GM19035 (cell line): ENCODE results near the gene RIC1.
"Not testable (repeated sequence)": the region's sequence is repeated elsewhere in the genome, so short reads cannot be mapped to it uniquely, and the experiment has no call there.

Source experiments
- ATAC-seq: cut with Tn5 transposase; IDR thresholded peaks from one replicate; pipeline ENCODE4 v1.9.1; 2021; ENCODE audit not compliant: unreplicated experiment

The RIC1 gene

DNA sequence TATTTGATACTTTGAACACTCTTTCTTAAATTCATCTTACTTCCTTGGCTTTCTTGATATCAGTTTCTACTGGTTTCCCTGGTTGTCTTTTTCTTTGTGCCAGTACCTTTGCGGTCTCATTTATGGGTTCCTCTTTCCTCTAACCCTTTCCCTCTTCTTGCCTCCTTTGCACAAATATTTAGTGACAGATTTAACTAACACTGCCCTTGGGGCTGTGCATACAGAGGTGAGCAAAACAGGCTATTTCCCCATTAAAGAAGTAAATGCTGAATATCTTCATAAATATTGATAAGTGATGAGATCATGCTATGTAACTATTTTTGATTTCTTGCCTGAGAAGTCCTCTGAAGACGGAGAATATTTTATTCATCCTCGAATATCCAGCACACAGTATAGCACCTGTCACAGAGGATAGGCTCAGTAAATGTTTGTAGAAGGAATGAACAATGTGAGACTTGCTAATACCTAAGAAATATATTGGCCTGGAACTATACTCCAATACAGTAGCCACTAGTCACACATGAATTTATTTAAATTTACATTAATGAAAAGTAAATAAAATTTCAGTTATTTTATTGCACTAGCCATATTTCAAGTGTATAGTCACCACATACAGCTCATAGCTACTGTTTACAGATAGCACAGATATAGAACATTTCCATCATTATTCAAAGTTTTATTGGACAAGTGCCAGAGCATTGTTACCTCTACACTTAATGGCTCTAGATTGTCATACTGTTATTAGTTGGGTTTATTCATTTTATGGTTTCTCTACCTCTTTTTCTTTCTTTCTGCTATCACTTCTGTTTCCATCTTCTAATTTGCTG, 90.4 kb downstream of the RIC1 start:
- ATAC-seq = no peak

DNA sequence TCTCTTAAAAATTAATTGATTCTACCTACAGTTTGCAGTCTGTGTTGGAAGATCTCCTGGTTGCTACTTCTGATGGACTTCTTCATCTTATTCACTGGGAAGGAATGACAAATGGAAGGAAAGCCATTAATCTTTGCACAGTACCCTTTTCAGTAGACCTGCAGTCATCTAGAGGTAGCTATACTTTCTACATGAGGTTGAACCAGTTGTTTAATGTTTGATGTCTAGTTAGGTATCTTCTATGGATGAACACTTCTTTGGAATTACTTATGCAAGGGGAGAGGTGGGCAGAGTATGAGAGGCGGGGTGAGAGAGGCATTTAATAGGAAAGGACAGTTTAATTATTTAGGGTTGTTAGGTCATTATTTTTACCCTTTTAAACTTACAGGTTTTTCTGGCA, 91.2 kb downstream of the RIC1 start:
- ATAC-seq = no peak

DNA sequence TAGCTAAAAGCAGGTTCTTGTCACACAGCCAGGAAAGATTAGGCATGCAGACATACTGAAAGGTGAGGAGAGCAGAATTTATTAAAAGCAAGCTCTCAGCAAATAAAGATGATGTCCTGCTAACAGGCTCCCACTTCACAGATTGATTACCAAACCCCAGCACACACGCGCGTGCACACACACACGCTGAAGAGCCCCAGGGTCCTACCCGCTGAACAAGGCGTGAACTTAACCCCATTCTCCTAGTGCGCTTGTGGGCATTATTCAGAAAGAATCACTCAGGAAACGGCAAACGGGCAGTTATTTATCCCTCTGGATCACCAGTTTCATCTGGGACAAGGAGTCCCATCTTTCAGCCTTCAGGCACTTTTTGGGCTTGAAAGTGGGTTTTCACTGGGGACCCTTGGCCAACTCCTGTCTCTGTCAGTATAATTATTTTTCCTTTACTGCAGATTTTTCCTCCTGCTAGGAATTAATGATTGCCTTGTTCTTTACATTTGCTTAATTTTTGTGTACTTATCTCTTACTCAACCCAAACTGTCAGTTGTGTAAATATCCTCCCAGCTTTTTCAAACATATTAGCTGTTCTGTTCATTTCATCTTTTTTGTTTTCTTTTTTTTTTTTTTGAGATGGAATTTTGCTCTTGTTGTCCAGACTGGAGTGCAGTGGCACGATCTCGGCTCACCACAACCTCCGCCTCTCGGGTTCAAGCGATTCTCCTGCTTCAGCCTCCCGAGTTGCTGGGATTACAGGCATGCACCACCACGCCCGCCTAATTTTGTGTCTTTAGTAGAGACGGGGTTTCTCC, 92.6 kb downstream of the RIC1 start:
- no peak for ATAC-seq

DNA sequence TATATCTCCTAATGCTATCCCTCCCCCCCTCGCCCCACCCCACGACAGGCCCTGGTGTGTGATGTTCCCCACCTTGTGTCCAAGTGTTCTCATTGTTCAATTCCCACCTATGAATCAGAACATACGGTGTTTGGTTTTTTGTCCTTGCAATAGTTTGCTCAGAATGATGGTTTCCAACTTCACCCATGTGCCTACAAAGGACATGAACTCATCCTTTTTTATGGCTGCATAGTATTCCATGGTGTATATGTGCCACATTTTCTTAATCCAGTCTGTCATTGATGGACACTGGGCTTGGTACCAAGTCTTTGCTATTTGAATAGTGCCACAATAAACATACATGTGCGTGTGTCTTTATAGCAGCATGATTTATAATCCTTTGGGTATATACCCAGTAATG, 93.8 kb downstream of the RIC1 start:
- ATAC-seq = not testable (repeated sequence)

DNA sequence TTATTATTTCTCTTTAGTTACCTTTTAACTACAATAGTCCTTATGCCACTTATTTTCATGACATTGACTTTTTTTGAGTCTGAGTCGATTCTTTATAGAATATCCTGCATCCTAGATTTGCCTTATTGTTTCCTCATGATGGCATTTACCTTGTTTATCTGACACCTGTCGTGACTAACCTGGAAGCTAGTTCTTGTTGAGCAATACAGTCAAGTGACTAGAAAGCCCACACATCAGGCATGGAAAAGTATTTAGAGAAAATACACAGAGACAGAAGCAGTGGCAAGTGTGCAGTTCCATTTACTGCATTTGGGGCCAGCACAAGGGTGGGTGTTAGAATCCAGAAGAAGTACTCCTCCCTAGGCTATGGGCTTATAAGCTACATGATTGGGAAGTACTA, 106.2 kb downstream of the RIC1 start:
- no peak for ATAC-seq

DNA sequence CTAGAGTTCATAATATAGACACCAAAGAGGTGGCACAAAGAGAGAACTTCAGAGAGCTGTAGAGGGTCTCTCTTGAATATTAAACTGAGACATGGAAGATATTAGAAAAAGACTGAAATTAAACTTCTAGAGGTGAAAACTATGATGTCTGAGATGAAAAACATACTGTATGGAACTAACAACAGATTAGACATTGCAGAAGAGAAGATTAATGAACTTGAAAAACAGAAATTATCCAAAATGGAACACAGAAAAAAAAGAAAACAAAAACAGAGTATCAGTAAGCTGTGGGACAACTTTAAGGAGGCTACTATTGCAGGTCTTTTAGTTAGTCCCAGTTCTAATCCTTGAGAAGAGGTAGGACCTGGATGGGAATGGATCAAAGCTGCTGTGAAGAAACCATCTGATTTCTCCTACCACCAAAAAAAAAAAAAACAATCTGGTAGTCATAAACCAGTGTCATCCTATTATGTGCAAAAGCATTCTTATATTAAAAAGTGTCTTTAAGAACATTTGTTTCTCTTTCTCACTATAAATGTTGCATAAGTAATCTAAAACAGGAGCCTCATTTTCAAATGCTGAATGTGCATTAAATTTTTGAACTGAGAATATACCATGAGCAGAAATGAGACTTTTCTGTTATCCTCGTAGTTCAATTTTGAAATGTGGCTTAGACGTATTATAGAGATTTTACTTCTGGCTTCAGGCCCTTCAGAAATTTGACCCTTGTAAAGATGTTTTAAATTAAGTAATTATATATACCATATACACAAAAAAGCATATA, 107.8 kb downstream of the RIC1 start:
- ATAC-seq = no peak

DNA sequence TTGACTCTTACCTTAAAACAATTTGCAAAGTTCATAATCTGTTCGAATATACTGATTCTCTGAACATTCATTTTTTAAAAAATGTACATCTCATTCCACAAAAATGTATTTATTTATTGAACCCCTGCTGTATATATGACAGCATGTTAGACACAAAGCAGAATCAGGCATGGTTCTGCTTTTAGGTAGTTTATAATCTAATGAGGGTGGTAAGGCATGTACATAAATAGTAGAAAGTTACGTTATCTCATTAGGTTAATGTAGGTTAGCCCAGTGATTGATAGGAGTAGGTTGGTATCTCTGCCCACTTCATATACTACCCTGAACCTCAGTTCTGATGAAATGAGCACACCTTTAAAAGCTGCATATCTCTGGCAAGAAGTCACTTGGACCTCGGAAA, 114.2 kb downstream of the RIC1 start:
- no peak for ATAC-seq

DNA sequence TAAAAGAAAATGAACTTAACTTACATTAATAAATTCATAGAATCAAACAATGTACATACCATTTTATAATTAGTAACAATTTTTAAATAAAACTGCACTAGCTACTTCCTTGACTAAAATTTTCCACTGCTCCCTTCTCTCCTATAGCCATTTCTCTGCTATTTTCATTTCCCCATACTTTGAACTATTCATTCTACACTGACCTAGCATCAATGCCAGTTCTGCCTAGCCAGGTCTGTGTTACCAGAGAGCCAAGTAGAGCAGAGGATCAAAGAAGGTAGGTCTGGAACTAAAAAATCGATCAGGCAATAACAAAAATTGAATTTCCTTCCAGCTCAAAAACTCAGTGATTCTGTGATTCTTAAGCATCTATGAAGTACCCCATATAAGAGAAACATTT, 119.5 kb downstream of the RIC1 start:
- ATAC-seq = no peak

DNA sequence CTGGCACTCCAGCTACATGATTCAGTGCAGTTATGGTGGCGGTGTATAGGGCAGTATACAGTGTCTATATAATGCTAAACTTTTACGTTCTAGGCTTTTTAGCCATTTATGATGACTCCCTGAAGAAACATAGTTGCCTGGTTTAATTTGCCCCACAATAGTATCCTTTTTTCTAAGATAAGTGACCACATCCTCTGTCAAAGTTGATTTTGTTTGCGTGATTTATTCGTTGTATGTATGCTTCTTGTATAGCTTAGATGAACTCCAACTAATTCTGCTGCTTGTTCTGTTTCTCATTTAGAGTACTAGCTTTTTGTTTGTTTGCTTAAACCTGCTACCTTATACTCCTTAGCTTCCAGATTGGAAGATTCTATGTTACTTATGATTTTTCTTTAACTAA, 120.4 kb downstream of the RIC1 start:
- ATAC-seq = no peak

DNA sequence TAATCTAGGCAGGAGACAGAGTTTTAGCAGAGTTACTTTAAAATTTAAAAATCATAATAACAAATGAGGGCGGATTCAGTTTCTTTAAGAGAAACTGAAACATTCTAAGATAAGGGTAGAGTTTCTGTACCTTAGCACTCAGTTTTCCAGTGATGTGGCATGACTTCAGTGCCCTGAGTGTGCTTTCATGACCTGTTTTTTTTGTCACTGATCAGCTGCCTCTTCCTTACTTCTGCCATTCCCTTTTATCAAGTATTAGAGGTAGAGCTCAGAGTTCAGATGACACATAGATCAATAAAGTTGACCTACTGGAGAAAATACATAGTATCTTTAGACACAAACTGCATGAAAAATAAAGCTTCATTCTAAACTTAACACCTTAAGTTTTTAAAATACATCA, 121.7 kb downstream of the RIC1 start:
- ATAC-seq = no peak

DNA sequence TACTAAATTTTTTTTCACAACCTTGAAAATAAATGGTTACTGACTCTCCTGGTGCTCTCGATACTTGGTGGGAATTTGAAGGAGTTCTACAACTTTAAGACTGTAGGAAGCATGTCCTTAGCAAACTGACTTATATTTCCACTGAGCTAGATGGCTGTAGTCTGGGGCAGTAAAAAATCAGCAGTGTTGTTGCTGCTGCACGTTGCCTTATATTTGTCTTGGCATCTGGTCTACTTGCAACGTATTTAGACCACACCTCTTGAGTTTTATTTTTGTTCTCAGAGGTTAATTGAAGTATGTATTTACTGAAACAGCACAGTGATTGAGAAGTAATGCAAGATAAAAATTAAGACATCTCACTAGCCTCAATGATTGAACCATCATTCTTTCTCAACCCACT, 127.7 kb downstream of the RIC1 start:
- no peak for ATAC-seq

DNA sequence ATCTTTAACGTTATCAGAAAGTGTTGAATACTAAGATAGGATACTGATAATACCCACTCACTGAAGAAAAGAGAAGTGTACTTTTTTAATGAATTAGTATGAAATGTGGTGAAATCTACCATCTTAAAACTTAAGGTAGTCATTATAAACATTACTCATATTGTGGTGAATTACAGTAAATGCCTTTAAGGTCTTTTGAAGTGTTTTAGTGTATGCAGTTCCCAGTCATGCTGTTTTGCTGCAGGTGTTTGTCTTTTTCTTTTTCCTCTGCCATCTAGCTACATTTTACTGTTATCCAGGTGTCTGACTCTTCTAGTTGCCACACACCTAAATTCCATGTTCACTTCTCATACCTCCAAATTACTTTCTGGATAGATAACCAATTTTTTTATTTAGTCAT, 131.4 kb downstream of the RIC1 start:
- no peak for ATAC-seq

DNA sequence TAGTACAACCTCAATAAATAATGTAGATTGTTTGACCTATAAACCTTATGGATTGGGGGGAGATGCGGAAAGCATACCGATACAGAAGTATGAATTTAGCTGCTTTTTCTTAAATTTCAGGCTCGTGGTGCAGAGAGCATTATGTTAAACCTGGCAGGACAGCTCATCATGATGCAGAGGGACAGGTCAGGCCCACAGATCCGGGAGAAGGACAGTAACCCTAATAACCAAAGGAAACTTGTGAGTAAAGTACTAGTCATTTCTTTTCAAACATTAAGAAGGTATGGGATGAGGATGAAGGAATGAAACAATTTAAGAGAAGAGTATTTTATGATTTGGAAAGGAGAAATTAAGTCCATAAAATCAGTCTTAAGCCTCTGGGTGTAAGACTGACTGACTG, 133.5 kb downstream of the RIC1 start:
- ATAC-seq = no peak

DNA sequence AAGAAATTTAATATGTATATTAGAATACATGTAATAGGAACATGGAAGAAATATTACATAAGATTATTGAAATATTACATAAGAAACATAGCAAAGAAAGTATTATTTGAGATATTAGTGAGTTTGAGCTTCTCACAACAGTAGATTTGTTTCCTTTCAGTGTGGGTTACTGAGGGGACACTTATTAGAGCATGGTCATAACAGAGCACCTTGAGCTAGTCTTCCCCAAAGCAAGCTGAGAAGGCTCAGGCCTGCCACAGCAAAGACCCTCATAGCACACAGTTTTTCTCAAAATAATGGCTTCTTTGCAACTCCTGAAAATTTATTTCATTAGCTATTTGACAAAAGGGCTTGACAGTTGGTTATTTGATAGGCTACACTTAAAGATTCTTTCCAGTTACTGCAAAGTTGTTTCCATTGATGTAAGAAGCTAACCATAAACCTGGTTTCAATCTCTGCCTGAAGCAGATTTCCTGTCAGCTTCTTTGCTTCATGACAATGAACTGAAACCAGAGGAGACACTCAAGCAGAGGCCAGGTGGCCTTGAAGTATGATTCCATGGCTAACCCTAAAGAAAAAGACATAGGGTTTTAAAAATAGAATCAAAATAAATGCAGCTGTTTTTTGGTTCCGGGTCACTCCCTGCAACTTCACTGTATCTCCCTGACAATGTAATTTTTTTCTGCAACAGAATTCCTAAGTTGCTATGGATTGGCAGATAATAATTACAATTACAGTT, 135.4 kb downstream of the RIC1 start:
- peak; percentile 89 for ATAC-seq

DNA sequence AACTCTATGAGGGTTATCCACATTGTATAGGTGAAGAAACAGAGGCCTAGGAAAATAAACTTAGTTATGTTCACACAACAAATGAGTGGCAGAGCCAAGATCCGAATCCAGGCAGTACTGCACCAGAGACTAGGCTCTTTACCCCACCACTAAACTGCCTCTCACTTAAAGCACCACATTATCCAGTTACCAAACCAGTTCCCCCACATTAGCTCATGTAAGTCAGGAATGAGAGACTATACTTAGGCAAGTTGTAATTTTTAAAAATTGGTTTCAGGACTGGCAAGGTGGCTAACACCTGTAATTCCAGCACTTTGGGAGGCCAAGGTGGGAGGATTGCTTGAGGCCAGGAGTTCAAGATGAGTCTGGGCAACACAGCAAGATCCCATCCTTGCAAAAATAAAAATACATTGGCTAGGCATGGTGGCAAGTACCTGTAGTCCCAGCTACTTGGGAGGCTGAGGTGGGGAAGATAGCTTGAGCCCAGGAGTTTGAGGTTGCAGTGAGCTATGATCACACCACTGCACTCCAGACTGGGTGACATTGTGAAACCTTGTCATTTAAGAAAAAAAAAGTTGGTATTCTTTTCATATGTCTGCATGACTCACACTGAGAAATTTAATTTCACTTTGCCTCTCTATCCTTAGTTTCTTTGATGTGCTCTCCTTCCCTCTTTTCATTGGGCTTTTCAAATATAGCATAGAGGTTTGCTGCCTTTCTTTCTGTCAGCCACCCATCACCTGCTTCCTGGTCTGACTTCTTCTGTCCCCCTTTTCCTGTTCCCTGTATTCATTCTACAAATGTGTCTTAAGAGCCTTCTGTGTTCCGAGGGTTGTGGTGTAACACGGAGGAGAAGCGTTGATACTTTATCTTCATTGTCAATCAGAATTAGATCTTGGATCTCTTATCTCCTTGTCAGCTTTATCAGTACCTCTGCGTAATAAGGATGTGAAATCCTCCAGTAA, 139.3 kb downstream of the RIC1 start:
- ATAC-seq = no peak

DNA sequence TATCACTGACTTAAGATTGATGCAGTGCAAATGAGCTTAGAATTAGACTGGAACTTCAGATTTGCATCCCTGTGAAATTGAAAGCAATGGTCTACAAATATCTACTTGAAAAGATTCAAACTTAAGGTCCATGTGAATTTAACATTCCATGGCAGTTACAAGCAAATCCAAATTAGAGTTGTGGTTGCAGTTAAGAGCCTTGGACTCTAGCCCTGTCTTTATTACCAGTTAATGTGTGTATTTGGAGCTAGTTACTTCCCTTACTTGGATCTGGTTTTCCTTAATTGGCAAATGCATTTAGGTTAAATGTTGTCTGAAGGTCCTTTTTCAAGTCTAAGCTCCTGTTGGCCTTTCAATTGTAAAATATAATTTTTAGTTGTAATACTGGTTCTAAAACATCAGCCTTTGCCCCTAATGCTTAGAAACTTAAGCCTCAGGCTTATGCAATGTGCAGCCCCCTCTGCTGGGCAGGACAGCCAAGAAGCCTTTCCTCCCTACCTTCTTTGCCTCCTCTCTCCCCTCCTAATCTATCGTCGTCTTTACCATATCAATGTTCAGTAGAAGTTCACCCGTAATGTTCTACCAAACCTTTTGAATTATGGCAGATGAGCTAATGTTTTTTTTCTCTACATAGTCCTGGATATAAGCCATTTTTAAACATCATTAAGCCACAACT, 144.6 kb downstream of the RIC1 start:
- ATAC-seq = no peak

DNA sequence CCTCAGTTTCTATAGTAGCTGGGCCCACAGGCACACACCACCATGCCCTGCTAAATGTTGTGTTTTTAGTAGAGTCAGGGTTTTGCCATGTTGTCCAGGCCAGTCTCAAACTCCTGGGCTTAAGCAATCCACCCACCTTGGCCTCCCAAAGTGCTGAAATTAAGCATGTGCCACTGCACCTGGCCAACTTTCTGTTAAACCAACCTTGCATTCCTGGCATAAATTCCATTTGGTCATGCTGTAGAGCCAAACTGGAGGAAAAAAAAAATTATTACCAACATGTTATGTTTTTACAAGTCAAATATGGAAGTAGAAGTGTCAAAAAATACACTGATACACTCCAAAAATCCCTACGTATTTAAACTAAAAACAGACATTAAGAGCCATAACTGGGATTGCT, 149.9 kb downstream of the RIC1 start:
- no peak for ATAC-seq

DNA sequence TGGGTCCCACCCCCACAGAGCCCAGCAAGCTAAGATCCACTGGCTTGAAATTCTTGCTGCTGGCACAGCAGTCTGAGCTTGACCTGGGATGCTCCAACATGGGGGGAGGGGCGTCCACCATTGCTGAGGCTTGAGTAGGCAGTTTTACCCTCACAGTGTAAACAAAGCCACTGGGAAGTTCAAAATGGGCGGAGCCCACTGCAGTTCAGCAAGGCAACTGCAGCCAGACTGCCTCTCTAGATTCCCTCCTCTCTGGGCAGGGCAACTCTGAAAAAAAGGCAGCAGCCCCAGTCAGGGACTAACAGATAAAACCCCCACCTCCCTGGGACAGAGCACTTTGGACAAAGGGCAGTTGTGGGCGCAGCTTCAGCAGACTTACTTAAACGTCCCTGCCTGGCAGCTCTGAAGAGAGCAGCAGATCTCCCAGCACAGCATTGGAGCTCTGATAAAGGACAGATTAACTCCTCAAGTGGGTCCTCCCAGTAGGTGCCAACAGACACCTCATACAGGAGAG, 150.9 kb downstream of the RIC1 start:
- not testable (repeated sequence) for ATAC-seq

DNA sequence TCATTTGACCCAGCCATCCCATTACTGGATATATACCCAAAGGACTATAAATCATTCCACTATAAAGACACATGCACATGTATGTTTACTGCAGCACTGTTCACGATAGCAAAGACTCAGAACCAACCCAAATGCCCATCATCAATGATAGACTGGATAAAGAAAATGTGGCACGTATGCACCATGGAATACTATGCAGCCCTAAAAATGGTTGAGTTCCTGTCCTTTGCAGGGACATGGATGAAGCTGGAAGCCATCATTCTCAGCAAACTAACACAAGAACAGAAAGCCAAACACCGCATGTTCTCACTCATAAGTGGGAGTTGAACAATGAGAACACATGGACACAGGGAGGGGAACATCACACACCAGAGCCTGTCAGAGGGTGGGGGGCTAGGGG, 154.5 kb downstream of the RIC1 start:
- not testable (repeated sequence) for ATAC-seq
